Liver (tissue), 9 donors: ENCODE measurements around the gene ILKAP. TPM values are rescaled to one million over a fixed set of nuclear protein-coding genes. Genes with fewer than 3 reads are reported as not detected.

ENCODE experiments used
- DNase-seq: peaks from one replicate; pipeline ENCODE4 v3.0.0-alpha.2; 2017; ENCODE audit warnings: low spot score
- H3K27ac ChIP-seq, 2 donors: one replicate each; pipeline ENCODE4 v1.7.0; 2013; ENCODE audit warnings: inconsistent platforms in 2 of 2, low read length in 2 of 2, control low read depth in 1 of 2, low read depth in 1 of 2, mild to moderate bottlenecking in 1 of 2
- H3K27me3 ChIP-seq, 4 donors: one replicate each; pipeline versions ENCODE4 v1.6.1 to v1.7.0; 2013; ENCODE audit warnings: low read length in 3 of 4, inconsistent platforms in 1 of 4, mild to moderate bottlenecking in 1 of 4, moderate library complexity in 1 of 4; ENCODE audit not compliant: control insufficient read depth in 4 of 4, insufficient read depth in 4 of 4
- H3K36me3 ChIP-seq, 4 donors: one replicate each; pipeline versions ENCODE4 v1.6.1 to v1.7.0; 2013; ENCODE audit warnings: low read length in 3 of 4, mild to moderate bottlenecking in 3 of 4, low read depth in 1 of 4, moderate library complexity in 1 of 4; ENCODE audit not compliant: control insufficient read depth in 4 of 4, insufficient read depth in 3 of 4
- H3K4me1 ChIP-seq, 4 donors: one replicate each; pipeline versions ENCODE4 v1.6.1 to v1.7.0; 2013; ENCODE audit warnings: low read length in 3 of 4, mild to moderate bottlenecking in 3 of 4, moderate library complexity in 1 of 4; ENCODE audit not compliant: control insufficient read depth in 4 of 4, insufficient read depth in 4 of 4
- H3K4me3 ChIP-seq, 3 donors: one replicate each; pipeline versions ENCODE4 v1.6.1 to v1.7.0; 2013; ENCODE audit warnings: low read length in 3 of 3, control low read depth in 1 of 3, low read depth in 1 of 3, mild to moderate bottlenecking in 1 of 3
- H3K9ac ChIP-seq, 2 donors: one replicate each; pipeline ENCODE4 v1.7.0; 2013; ENCODE audit warnings: low read length in 2 of 2, mild to moderate bottlenecking in 2 of 2, moderate library complexity in 2 of 2, control low read depth in 1 of 2, low read depth in 1 of 2
- H3K9me3 ChIP-seq, 4 donors: one replicate each; pipeline versions ENCODE4 v1.6.1 to v1.7.0; 2013; ENCODE audit warnings: low read length in 3 of 4; ENCODE audit not compliant: control insufficient read depth in 4 of 4
- EGR1 ChIP-seq, 2 donors: IDR thresholded peaks; 2 replicates each; pipeline ENCODE4 v1.6.1; 2016 to 2018; ENCODE audit warnings: antibody characterized with exemption in 2 of 2, low read depth in 2 of 2
- FOXA1 ChIP-seq: IDR thresholded peaks from 2 replicates; pipeline ENCODE4 v1.6.1; 2016; ENCODE audit warnings: antibody characterized with exemption
- FOXA2 ChIP-seq: IDR thresholded peaks from 2 replicates; pipeline ENCODE4 v1.6.1; 2016; ENCODE audit warnings: antibody characterized with exemption
- GABPA ChIP-seq, 2 donors: IDR thresholded peaks in 1 of 2; conservative IDR thresholded peaks in 1 of 2; 2 replicates each; pipeline ENCODE4 v1.6.1; 2016; ENCODE audit warnings: antibody characterized with exemption in 2 of 2, mild to moderate bottlenecking in 1 of 2, moderate library complexity in 1 of 2
- HNF4A ChIP-seq, 2 donors: conservative IDR thresholded peaks; 2 replicates each; pipeline ENCODE4 v1.6.1; 2016; ENCODE audit warnings: antibody characterized with exemption in 2 of 2, mild to moderate bottlenecking in 2 of 2
- HNF4G ChIP-seq: IDR thresholded peaks from 2 replicates; pipeline ENCODE4 v1.6.1; 2016; ENCODE audit warnings: antibody characterized with exemption
- JUND ChIP-seq, 2 donors: IDR thresholded peaks; 2 replicates each; pipeline ENCODE4 v1.6.1; 2016; ENCODE audit warnings: antibody characterized with exemption in 2 of 2
- NR2F2 ChIP-seq: IDR thresholded peaks from 2 replicates; pipeline ENCODE4 v1.6.1; 2016; ENCODE audit warnings: antibody characterized with exemption
- RAD21 ChIP-seq, 2 donors: IDR thresholded peaks; 2 replicates each; pipeline ENCODE4 v1.6.1; 2016; ENCODE audit warnings: antibody characterized with exemption in 2 of 2, mild to moderate bottlenecking in 2 of 2
- RXRA ChIP-seq, 2 donors: IDR thresholded peaks; 2 replicates each; pipeline ENCODE4 v1.6.1; 2017 to 2018; ENCODE audit warnings: antibody characterized with exemption in 2 of 2, mild to moderate bottlenecking in 1 of 2
- SP1 ChIP-seq: IDR thresholded peaks from 2 replicates; pipeline ENCODE4 v1.6.1; 2018; ENCODE audit warnings: antibody characterized with exemption, mild to moderate bottlenecking
- TAF1 ChIP-seq: conservative IDR thresholded peaks from 2 replicates; pipeline ENCODE4 v1.6.1; 2016; ENCODE audit warnings: antibody characterized with exemption, mild to moderate bottlenecking
- YY1 ChIP-seq: IDR thresholded peaks from 2 replicates; pipeline ENCODE4 v1.6.1; 2016; ENCODE audit warnings: antibody characterized with exemption, mild to moderate bottlenecking
- WGBS: extraction: QIAGEN DNeasy Blood & Tissue Kit; methylation state at CpG from one replicate; pipeline ENCODE4 v1.1.7; 2013; 5-methylcytosine and 5-hydroxymethylcytosine counted together
- polyA plus RNA-seq, 2 donors: library from polyadenylated mRNA; stranded (reverse) in 1 of 2; unstranded in 1 of 2; fragments of 200-250 nt in 1 of 2; fragments of >200 nt in 1 of 2; fragmentation: Nextera tagmentation in 1 of 2; extraction: Ambion mirVana in 1 of 2; gene quantifications; one replicate each; pipeline versions ENCODE4 v1.2.1 to v1.2.3, GENCODE V29; 2013 to 2015
- total RNA-seq, 2 donors: library from RNA; depleted of rRNA; stranded (reverse); fragments of >200 nt; gene quantifications; one replicate each; pipeline ENCODE4 v1.2.3, GENCODE V29; 2014
- TF ChIP-seq, protein P1 (sequence below): IDR thresholded peaks from 2 replicates; pipeline ENCODE4 v1.6.1; 2016; ENCODE audit warnings: antibody characterized with exemption
- TF ChIP-seq, protein P2 (sequence below): fragments of 150-350 bp; IDR thresholded peaks from 2 replicates; pipeline ENCODE4 v1.5.1; 2017; ENCODE audit warnings: improper control_type of control experiment, low read depth, low read length; ENCODE audit not compliant: missing input control
- TF ChIP-seq, protein P3 (sequence below): IDR thresholded peaks from 2 replicates; pipeline ENCODE4 v1.6.1; 2016; ENCODE audit warnings: antibody characterized with exemption, mild to moderate bottlenecking
- TF ChIP-seq, protein P4 (sequence below): IDR thresholded peaks from 2 replicates; pipeline ENCODE4 v1.6.1; 2016; ENCODE audit warnings: antibody characterized with exemption
- donor health status: healthy.
- donor health status: healthy.
- donor health status: healthy.
- donor health status: healthy.
- donor health status: healthy.

Gene ILKAP
- total and polyA plus RNA-seq, 4 donors, result 15.0 to 21.1 (median 20.0) TPM

DNA sequence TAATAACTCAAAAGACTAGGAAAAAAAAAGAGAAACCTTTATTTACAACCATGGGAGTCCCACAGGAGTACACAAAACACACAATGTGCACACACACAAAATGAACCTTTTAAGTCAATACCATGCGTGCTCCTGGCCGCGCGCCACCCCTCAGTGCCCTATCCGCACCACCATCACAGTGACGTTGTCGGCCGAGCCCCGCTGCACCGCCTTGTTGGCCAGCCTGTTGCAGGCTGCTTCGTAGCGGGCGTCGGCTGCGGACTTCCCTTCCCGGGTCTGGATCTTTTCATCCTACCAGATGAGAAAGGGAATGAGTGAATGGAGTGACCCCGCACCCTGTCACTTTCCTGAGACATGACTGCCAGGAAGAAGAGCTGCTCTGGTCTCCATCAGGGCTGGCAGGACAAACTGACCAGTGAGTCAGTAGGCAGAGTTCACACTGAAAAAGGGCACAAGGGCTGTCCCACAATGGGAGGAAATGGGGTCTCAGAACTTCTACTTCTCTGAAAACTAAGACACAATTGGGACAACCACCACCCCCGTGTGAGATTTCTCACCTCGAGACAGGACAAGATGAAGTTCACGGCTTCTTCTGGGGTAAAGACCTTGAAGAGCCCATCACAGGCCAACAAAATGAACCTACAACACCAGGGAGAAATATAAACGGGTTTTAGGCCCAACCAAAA, 33.0 kb downstream of the ILKAP start:
- 85% methylated on average over 21 of the region's 21 CpGs for WGBS
- peak overlapping the region; percentile 60 to 87 for H3K27ac ChIP-seq
- TF ChIP-seq GABPA (IDR thresholded peaks at IDR 0.05 in 1 of 2, conservative IDR thresholded peaks at IDR 0.05 in 1 of 2) (no peak), JUND (IDR thresholded peaks at IDR 0.05) (no peak), RAD21 (IDR thresholded peaks at IDR 0.05) (no peak), EGR1 (IDR thresholded peaks at IDR 0.05; ENCODE audit: low read depth in 2 of 2) (no peak), RXRA (IDR thresholded peaks at IDR 0.05) (no peak), HNF4A (conservative IDR thresholded peaks at IDR 0.05) (no peak), YY1 (no peak), FOXA1 (no peak), TAF1 (no peak)
- TF ChIP-seq, protein P1, sequence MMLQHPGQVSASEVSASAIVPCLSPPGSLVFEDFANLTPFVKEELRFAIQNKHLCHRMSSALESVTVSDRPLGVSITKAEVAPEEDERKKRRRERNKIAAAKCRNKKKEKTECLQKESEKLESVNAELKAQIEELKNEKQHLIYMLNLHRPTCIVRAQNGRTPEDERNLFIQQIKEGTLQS, result no peak
- TF ChIP-seq, protein P2, sequence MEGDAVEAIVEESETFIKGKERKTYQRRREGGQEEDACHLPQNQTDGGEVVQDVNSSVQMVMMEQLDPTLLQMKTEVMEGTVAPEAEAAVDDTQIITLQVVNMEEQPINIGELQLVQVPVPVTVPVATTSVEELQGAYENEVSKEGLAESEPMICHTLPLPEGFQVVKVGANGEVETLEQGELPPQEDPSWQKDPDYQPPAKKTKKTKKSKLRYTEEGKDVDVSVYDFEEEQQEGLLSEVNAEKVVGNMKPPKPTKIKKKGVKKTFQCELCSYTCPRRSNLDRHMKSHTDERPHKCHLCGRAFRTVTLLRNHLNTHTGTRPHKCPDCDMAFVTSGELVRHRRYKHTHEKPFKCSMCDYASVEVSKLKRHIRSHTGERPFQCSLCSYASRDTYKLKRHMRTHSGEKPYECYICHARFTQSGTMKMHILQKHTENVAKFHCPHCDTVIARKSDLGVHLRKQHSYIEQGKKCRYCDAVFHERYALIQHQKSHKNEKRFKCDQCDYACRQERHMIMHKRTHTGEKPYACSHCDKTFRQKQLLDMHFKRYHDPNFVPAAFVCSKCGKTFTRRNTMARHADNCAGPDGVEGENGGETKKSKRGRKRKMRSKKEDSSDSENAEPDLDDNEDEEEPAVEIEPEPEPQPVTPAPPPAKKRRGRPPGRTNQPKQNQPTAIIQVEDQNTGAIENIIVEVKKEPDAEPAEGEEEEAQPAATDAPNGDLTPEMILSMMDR, result no peak
- TF ChIP-seq, protein P3, sequence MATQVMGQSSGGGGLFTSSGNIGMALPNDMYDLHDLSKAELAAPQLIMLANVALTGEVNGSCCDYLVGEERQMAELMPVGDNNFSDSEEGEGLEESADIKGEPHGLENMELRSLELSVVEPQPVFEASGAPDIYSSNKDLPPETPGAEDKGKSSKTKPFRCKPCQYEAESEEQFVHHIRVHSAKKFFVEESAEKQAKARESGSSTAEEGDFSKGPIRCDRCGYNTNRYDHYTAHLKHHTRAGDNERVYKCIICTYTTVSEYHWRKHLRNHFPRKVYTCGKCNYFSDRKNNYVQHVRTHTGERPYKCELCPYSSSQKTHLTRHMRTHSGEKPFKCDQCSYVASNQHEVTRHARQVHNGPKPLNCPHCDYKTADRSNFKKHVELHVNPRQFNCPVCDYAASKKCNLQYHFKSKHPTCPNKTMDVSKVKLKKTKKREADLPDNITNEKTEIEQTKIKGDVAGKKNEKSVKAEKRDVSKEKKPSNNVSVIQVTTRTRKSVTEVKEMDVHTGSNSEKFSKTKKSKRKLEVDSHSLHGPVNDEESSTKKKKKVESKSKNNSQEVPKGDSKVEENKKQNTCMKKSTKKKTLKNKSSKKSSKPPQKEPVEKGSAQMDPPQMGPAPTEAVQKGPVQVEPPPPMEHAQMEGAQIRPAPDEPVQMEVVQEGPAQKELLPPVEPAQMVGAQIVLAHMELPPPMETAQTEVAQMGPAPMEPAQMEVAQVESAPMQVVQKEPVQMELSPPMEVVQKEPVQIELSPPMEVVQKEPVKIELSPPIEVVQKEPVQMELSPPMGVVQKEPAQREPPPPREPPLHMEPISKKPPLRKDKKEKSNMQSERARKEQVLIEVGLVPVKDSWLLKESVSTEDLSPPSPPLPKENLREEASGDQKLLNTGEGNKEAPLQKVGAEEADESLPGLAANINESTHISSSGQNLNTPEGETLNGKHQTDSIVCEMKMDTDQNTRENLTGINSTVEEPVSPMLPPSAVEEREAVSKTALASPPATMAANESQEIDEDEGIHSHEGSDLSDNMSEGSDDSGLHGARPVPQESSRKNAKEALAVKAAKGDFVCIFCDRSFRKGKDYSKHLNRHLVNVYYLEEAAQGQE, result no peak
- TF ChIP-seq, protein P4, sequence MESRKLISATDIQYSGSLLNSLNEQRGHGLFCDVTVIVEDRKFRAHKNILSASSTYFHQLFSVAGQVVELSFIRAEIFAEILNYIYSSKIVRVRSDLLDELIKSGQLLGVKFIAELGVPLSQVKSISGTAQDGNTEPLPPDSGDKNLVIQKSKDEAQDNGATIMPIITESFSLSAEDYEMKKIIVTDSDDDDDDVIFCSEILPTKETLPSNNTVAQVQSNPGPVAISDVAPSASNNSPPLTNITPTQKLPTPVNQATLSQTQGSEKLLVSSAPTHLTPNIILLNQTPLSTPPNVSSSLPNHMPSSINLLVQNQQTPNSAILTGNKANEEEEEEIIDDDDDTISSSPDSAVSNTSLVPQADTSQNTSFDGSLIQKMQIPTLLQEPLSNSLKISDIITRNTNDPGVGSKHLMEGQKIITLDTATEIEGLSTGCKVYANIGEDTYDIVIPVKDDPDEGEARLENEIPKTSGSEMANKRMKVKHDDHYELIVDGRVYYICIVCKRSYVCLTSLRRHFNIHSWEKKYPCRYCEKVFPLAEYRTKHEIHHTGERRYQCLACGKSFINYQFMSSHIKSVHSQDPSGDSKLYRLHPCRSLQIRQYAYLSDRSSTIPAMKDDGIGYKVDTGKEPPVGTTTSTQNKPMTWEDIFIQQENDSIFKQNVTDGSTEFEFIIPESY, result no peak
- H3K9ac ChIP-seq, result no peak overlapping the region
- peaks cover 0 to 45% (median 16%) of the 10 kb centered on the region in 4 donors for H3K36me3 ChIP-seq
- no peak for DNase-seq
- no peaks in the 10 kb centered on the region for H3K27me3 ChIP-seq
- H3K9me3 ChIP-seq, result no peaks in the 10 kb centered on the region
- H3K4me3 ChIP-seq, result no peak overlapping the region
- peaks cover 7 to 14% (median 11%) of the 10 kb centered on the region in 4 donors for H3K4me1 ChIP-seq

DNA sequence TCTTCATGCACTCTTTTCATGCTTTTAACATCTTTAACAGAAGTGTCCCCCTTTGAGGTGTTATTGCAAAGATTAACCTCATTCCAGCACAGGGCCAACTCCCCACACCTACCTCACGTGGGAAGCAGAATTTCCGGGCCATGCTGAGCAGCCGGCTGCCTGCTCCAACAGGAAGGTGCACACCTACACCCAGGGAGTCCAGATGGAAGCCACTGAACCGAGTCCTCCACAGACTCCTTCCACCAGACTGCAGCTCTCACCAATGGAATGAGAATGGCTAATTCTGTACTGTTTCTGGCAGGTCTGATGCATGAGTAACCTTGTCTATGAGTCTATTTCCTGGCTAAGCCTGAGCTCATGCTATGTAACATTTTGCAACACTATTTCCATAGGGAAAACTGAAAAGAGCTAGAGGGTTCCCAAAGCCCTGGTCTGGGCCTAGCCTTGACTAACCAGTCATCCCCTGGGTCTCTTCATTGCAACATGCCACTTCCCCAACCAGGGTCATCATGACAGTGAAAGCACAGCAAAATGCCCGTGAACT, 33.7 kb downstream of the ILKAP start:
- Histone ChIP-seq H3K27ac (peak overlapping the region; percentile 60 to 87), H3K9ac (no peak overlapping the region), H3K9me3 (no peaks in the 10 kb centered on the region), H3K4me1 (peaks cover 7 to 14% (median 11%) of the 10 kb centered on the region in 4 donors), H3K4me3 (no peak overlapping the region), H3K36me3 (peaks cover 0 to 38% (median 15%) of the 10 kb centered on the region in 4 donors), H3K27me3 (no peaks in the 10 kb centered on the region)
- no peak for DNase-seq
- WGBS, result 46% methylated on average over 5 of the region's 5 CpGs
- TF ChIP-seq JUND (IDR thresholded peaks at IDR 0.05), result no peak
- TF ChIP-seq RXRA (IDR thresholded peaks at IDR 0.05), result peak in 1 of 2 donors; percentile 9
- TF ChIP-seq EGR1 (IDR thresholded peaks at IDR 0.05; ENCODE audit: low read depth in 2 of 2), result no peak
- no peak for TF ChIP-seq HNF4G
- TF ChIP-seq GABPA (IDR thresholded peaks at IDR 0.05 in 1 of 2, conservative IDR thresholded peaks at IDR 0.05 in 1 of 2), result peak in 1 of 2 donors; percentile 36
- no peak for TF ChIP-seq TAF1
- no peak for TF ChIP-seq FOXA2
- TF ChIP-seq SP1, result peak; percentile 41
- TF ChIP-seq HNF4A (conservative IDR thresholded peaks at IDR 0.05), result peak in 1 of 2 donors; percentile 19
- no peak for TF ChIP-seq NR2F2
